HG03354 (cell line): ENCODE measurements around the gene TCIRG1.
A peak's percentile ranks its signal among the peaks of the same experiment; 100 is the strongest.

Experiments
- ATAC-seq: cut with Tn5 transposase; IDR thresholded peaks from one replicate; pipeline ENCODE4 v1.9.1; 2021; ENCODE audit warnings: mild to moderate bottlenecking; ENCODE audit not compliant: unreplicated experiment, poor library complexity, severe bottlenecking

Gene TCIRG1

DNA sequence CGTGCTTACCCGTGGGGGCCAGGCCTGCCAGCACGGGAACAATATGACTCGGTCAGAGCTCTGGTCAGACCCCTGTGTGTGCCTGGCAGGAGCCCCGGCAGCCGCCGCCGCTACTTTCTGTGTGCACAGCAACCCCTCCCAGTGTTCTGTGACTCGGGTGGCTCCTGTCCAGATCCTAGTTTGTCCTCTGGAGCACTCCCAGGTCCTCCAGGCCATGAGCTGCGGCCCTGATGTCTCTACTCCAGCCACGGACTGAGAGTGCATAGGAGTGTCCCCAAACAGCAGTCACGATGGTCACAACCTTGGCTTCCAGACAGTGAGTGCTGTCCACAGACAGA lies 5.1 kb upstream of the TCIRG1 start:
- no peak for ATAC-seq

DNA sequence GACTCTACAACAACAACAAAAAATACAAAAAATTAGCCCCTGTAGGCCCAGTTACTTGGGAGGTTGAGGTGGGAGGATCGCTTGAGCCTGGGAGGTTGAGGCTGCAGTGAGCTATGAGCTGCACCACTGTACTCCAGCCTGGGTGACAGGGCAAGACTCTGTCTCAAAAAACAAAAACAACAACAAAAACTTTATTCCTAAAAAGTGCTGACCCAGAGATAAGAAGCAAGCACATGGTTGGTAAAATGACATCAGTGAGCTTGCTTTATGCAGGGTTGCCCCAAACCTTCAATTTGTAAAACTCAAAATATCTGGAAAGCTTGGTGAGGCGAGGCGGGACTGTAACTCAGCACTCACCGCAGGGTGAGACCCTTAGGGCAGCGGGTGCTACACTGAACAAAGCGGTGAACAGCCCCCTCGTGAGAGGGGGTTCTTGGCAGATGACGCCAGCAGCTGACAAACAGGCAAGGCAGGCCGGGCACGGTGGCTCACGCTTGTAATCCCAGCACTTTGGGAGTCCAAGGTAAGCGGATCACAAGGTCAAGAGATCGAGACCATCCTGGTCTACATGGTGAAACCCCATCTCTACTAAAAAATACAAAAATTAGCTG lies 3.5 kb upstream of the TCIRG1 start:
- no peak for ATAC-seq

GRCh38 chr11:68036141-68036716 lies 2.6 kb upstream of the TCIRG1 start:
- no peak for ATAC-seq

DNA sequence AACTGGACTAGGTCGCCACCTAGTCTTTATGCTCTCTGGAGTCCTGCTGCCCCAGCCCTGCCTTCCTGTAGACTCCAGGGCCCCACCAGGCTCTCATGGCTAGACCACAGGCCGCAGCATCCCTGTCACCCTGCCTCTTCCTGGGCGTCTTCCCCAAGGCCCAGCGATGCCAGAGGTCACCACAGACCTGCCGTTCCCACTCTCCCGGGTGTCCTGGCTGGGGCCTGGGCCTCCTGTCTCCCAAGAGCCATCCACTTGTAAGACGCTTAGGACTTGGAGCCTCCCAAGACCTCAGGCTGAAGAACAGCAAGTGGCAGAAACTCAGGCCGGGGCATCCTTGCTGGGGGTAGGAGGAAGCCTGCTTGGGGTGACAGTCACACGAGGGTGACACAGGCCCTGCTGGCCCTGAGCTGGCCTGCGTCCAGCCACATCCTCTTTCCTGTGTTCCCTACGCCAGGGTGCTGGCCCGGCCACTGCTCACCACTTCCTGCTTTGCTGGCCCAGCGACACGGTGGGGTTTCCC lies 2.0 kb upstream of the TCIRG1 start:
- no peak for ATAC-seq

DNA sequence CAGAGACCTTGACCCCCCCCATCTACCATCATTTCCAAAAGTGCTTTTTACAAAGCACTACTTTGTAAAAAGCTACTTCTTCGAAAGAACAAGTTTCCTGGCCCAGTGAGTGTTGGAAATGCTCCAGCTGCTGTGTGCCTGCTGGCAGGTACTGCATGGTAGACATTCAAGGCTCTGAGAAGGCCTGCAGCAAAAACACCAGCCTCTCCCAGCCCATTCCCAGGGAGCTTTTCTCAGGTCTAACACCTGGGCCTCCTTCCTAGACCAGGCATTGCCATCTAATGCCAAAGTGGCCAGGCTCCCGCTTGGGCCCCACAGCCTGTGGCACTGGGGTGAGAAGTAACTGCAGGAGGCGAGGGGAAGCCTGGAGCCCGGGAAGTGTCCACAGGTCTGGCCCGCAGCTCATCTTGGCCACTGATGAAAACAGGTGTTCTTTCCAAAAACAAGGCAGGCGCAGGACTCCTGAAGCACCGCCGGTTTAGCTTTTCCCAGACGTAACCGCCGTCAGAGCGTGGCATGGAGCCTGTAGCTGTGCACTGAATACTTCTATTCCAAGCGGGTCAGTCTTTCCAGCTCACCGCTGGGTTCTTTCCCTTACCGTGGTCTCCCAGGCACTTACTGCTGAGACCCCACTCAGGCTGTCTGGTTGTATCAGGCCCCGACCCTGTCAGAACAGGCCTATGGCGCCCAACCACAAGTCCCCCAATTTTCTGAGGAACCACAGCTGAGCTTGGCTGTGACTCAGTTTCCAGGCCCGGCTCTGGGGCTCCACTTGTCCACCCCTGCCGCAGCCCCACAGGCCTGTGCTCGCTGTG lies 1.2 kb upstream of the TCIRG1 start:
- no peak for ATAC-seq

GRCh38 chr11:68038226-68038717 lies 553 bp upstream of the TCIRG1 start:
- ATAC-seq: no peak

DNA sequence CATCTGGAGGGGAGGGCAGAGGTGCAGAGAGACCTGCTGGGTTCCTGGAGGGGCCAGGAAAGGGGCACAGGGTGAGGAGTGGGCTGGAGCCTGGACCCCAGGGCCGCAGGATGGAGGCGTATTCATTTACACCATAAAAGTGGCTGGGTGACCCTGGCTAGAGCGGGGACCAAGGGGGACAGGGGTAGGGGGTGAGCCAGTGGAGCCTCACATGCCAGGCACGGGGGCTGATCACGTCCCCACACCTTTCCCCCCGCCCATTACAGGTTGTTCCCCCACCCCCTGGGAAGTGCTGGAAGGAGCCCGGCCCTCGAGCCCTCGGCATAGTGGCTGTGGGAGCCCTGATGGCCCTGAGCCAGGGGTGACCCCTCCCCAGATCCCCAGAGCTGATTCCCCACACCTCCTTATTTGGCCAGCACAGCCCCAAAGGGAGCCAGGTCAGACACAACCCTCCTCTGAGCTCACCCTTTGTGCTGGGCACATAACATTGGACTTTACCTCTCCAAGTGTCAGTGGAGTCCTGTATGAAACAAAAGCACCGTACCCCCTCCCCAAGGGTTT lies 781 bp downstream of the TCIRG1 start:
- ATAC-seq: no peak

GRCh38 chr11:68040101-68040956 lies 1.5 kb downstream of the TCIRG1 start:
- ATAC-seq: peak; percentile 63

- no peak for ATAC-seq
Measured at GRCh38 chr11:68040957-68041591, 2.2 kb downstream of the TCIRG1 start.

DNA sequence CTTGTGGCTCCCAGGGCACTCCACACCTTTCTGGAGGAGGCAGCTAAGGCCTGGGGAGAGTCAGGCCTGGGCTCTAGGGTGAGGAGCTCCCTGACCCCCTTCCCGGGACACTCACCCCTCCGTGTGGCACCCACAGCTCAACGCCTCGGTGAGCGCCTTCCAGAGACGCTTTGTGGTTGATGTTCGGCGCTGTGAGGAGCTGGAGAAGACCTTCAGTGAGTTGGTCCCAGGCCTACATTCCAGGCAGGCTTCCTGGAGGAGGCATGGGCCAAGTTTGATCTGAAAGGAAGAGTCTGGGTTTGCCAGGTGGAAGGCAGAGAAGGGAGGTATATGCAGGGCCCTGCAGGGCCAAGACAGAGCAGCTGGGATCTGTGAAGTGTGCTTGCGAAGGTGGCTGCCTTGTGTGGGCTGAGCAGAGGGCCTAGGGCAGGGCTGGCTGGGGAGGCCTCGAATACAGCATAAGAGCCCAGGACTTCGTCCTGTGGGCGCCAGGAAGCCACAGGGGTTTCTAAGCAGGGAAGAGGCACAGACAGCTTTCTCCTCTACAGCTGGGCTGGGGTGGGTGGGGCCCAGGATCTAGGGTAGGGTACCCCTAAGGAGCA lies 2.9 kb downstream of the TCIRG1 start:
- no peak for ATAC-seq

GRCh38 chr11:68042219-68043028 lies 3.6 kb downstream of the TCIRG1 start:
- ATAC-seq: no peak

GRCh38 chr11:68043029-68043348 lies 4.2 kb downstream of the TCIRG1 start:
- ATAC-seq: no peak

DNA sequence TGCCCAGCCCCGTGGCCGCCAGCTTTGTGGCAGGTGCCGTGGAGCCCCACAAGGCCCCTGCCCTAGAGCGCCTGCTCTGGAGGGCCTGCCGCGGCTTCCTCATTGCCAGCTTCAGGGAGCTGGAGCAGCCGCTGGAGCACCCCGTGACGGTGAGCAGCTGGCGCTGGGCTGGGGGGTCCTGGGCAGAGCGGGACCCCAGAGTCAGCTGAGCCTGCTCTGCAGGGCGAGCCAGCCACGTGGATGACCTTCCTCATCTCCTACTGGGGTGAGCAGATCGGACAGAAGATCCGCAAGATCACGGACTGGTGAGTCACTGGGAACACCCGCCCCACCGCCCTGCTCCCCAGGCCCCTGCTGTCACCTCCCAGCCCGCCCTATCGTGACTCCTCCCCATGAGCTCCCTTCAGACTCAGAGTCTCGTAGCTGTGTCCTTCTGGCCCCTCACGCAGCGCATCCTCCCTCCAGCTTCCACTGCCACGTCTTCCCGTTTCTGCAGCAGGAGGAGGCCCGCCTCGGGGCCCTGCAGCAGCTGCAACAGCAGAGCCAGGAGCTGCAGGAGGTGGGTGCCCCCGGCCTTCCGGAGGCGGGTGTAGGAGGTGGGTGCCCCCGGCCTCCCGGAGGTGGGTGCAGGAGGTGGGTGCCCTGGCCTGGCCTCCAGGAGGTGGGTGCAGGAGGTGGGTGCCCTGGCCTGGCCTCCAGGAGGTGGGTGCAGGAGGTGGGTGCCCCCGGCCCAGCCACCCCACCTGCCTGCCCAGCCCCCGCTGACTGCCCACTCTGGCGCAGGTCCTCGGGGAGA lies 4.7 kb downstream of the TCIRG1 start:
- ATAC-seq: no peak

DNA sequence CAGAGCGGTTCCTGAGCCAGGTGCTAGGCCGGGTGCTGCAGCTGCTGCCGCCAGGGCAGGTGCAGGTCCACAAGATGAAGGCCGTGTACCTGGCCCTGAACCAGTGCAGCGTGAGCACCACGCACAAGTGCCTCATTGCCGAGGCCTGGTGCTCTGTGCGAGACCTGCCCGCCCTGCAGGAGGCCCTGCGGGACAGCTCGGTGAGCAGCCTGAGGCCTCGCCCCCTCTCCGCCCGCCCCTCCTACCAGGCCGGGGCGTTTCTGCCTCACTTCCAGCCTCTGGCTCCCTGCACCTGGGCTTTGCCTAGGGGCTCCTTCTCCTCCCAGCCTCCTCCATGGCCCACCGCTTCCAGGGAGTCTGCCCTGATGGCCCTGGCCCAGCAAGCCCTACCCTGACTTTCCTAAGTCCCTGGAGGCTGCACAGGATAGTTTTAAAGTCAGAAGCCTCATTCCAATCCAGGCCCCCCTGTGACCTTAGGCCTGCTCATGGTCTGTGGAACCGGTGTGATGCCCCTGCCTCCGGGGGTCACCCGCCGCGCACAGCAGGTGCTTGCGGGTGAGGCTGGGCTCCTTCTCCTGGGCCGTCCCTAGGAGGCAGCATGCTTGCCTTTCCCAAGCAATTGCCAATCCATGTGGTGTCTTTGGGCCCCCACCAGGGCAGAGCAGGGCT lies 5.5 kb downstream of the TCIRG1 start:
- ATAC-seq: no peak

DNA sequence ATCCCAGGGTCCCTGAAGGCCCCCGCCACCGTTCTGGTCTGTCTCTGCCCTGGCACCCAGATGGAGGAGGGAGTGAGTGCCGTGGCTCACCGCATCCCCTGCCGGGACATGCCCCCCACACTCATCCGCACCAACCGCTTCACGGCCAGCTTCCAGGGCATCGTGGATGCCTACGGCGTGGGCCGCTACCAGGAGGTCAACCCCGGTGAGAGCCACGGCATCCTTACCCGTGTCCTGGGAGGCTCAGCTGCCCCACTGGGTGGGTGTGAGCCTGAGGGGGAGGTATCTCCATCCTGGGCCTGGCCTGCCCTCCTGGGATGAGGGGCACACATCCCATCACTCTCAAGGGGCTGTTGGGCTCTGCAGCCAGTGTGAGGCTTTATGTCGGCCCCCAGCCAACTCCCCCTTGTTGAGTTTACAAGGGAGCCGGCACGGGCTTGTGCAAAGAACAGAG lies 6.1 kb downstream of the TCIRG1 start:
- no peak for ATAC-seq

DNA sequence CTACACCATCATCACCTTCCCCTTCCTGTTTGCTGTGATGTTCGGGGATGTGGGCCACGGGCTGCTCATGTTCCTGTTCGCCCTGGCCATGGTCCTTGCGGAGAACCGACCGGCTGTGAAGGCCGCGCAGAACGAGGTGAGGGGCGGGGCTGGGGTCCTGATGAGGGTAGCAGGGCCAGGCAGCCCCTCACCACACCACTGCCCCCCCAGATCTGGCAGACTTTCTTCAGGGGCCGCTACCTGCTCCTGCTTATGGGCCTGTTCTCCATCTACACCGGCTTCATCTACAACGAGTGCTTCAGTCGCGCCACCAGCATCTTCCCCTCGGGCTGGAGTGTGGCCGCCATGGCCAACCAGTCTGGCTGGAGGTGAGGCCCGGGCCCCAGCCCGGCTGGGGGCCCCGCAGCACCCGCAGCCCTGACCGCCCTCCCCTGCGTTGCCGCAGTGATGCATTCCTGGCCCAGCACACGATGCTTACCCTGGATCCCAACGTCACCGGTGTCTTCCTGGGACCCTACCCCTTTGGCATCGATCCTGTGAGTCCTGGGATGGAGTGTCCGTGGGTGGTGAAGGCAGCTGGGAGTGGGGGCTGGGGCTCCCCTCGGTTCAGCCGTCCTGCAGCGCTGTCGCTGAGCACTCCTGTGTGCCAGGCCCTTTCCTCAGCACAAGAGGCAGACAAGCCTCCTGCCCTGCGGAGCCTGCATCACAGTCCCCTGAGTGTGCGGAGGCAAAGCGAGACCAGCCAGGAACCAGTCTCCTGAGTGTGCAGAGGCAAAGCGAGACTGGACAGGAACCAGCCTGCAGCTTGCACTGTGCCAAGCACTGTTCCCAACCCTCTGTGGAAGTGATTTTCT lies 8.8 kb downstream of the TCIRG1 start:
- ATAC-seq: no peak
